NCI-H187 treated with DMSO at 0.1 percent for 48 hours (cell line): Measurements from ENCODE around the gene MS4A15.
"Not testable (repeated sequence)": the region's sequence is repeated elsewhere in the genome, so short reads cannot be mapped to it uniquely, and the experiment has no call there.

Experiments used
- DNase-seq: peaks from one replicate; lab custom pipeline; 2025; lab: John Stamatoyannopoulos, UW

MS4A15 gene

GRCh38 chr11:60754887-60755286 lies 1.8 kb upstream of the MS4A15 start:
- DNase-seq: no peak

GRCh38 chr11:60757231-60757800 lies 649 bp downstream of the MS4A15 start:
- DNase-seq: no peak

DNA sequence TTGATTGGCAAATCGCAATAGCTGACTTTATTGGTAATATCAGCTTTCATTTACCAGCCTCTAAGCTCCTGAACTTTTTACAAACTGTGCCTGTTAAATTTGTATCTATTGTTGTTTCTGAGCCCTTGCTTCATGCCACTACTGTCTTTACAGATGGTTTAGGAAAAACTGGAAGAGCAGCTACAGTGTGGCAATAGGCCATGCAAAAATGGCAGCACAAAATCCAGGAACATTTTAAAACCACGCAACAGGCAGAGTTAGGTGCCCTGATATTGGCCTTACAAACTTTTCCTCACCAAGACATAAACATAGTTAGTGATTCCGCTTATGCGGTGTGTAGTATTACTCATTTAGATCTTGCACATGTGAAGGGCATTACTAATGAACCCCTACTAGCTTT lies 2.0 kb downstream of the MS4A15 start:
- not testable (repeated sequence) for DNase-seq

- not testable (repeated sequence) for DNase-seq
These were observed 3.0 kb downstream of the MS4A15 start for GRCh38 chr11:60759438-60760225.

DNA sequence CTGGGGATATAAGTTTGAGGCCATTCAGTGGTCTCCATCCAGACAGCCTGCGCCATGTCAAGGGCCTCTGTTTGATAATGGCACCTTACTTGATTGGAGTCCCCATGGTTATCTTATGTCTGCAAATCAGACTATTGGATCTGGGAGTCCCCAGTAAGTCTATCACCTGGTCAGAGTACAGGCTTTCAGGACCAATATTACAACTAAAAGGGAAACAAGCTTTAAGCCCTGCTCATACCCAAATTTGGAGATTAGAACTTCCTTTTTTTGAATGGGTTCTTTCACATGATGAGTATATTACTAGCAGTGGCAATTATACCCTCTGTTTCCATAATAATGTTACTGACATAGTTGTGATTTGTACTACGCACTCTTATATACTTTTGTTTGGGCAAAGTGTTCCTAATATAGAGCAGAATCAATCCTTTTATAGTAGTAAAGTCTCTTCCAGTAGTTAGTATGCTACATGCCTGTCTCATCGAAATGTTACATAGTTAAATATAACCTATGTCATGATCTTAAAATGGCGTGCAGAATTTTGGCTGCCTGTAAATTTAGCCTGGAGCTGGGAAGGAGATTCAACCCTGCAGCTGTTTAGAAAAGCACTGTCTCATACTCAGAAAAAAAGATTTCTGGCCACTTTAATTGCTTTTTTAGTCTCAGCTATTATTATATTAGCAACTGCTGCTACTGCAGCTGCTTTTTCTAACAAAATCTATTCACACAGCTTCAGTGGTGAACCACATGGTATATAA lies 4.9 kb downstream of the MS4A15 start:
- DNase-seq: no peak

DNA sequence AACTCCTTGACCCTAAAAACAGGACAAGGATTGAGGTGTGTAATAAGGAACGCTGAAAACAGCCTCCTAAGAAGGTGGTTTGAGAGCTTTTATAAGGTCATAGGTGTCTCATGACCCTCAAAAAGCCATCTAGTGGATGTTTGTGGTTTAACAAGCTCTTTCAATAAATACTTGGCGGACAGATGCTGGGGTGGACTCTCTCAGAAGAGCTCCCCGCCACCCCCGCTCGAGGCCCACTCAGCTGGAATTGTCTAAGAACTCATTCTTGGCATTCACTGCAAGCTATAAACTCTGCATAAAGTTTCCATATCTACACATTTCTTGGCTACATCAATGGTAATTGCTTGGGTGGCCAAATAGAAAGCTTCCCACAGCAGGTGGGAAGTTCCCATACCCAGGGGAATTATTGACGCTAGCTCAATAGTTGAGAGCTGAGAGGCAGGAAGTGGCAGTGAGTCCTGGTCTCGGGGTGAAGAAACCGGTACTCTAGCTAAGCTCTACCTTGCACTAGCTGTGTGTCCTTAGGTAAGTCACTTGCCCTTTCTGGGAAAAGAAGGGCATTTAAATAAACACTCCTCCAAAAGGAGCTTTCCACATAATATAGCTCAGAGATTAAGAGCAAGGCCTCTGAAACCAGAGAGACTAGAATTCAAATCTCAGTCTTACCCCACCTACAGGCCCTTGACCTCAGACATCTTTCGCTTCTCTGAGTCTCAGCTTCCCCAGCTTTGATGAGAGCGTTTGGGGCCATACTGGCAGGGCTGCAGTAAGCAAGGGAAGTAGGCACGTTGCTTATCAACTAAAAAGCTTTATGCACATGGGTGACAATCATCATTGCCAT lies 6.4 kb downstream of the MS4A15 start:
- no peak for DNase-seq

DNA sequence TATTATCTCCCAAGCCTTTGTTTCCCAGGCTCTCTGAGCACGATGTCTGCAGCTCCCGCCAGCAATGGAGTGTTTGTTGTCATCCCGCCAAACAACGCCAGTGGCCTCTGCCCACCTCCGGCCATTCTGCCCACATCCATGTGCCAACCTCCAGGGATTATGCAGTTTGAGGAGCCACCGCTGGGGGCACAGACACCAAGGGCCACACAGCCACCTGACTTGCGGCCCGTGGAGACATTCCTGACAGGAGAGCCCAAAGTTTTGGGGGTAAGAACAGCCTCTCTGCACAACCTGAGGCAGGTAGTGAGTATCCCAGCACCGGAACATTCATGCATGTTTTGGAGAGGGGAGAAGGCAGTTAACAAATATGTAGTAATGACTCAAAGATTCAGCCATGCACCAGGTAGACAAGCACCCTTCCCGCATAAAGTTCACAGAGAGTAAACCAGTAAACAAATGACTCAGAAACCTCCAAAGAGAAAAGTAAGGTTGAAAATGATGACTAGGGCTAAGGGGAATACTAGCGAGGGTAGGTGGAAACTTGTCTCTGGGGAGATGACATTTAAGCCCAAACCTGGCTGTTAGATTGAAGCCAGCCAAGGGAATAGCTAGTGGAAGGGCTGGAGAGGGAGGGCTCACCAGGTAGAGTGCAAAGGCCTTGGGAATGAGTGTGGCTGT lies 7.2 kb downstream of the MS4A15 start:
- no peak for DNase-seq

DNA sequence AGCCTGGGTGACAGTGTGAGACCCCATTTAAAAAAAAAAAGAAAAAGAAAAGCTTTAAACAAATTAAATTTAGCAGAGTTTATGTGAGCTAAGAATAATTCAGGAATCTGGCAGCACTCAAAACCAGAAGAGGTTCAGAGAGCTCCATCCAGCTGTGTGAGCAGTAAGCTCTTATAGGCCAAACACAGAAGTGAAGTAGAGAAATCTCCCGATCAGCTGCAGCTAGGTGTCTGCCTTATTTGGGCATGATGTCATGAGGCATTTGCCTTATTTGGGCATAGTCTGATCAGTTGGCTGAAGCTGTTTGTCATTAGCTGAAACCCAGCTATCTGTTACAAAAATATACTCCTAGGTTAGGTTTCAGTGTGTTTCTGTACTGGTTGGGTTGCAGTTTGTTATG lies 8.2 kb downstream of the MS4A15 start:
- DNase-seq: no peak

DNA sequence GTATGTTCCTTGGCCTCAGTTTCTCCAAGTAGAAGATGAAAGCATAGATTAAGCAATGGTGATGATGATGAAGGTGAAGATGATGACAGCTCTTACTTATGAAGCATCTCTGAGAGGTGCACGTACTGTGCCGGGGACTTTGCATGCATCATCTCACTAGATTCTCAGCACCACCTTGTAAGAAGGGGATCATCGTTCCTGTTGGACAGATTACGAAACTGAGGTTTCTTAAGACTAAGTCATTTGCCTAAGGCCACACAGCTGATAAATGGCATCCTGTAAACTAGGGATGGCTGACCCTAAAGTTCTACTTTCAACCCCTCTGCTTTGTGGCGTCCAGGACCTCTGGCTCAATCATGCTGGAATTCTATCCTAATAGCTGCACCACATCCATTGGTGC lies 8.7 kb downstream of the MS4A15 start:
- no peak for DNase-seq

- DNase-seq: no peak
These were observed 9.9 kb downstream of the MS4A15 start for GRCh38 chr11:60766547-60766946.

DNA sequence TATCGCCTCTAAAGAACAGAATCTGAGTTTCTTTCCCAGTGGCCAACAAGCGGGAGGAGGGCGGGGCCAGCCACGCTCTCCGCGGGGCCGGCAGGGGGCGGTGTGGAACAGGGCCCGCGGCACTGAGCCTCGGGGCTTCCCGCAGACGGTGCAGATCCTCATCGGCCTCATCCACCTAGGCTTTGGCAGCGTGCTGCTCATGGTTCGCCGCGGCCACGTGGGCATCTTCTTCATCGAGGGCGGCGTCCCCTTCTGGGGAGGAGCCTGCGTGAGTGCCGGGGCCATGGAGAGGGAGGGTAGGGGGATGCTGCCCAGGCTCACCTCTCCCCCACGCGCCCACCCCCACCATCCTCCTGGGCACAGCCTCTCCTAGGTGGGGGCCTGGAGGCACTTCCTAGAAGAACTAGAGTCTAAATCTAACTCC lies 10.7 kb downstream of the MS4A15 start:
- no peak for DNase-seq

- DNase-seq: no peak
These were observed 11.5 kb downstream of the MS4A15 start for GRCh38 chr11:60768202-60768601.

DNA sequence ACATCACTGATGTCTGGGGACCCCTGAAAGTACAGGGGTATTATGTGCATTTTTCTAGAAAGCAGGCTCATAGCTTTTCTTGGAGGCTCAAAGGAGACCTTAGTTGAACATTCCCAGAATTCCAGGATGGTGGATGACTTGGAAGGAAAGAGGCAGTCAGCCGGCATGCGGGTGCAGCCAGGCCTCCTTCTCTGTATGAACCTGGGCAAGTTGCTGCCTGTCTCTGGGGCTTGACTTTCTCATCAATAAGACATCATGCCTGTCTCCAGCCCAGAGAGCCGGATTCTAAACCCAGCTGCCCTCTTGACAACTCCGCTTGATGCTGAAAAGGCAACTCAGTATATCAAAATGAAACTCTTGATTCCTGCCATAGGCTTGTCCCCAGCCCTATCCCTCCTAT lies 12.6 kb downstream of the MS4A15 start:
- DNase-seq: no peak

DNA sequence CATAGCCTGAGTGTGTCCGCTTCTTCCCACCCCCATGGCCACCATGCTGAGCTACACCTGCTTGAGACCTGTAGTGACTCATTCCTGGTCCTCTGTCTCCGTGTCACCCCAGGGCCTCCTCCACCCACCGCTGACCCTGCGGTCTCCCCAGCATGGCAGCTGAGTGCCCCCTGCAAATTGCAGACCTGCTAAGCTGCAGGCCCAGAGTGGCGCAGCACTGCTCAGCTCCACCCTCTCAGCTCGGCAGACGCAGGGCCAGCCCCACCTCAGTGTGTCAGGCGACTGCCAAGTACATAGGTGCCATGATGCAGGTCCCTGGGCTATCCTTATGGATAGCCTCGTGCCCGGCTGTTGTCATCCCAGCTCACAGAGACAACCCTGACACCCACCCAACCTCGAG lies 13.1 kb downstream of the MS4A15 start:
- DNase-seq: no peak

GRCh38 chr11:60771146-60771545 lies 14.5 kb downstream of the MS4A15 start:
- DNase-seq: no peak

DNA sequence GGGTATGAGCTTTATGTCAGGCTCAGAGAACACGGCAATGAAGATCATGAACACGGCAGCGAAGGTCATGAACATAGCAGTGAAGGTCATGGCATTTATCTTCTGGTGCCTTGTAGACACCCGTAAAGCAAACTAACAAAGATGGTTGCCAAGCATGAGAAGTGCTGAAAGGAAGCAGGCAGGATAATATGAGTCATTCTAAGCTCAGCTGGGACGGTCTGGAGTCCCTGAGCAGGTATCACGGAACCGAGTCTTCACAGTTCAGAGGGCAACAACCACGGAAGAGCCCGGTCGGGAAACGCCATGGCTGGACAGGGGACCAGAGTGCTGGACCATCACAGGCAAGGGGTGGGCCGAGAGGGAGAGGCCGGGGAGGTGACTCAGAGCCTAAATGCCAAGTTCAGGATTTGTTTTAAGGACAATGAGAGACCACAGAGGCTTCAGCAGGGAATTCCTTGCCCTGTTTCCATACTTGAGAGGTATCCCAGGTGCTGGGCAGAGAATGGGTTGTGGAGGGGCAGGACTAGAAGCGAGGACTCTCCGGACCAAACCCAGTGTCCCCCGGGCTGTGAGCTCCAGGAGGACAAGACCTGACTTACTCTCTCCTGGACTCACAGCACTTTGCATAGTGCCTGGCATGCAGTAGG lies 15.3 kb downstream of the MS4A15 start:
- DNase-seq: no peak

- no peak for DNase-seq
These were observed 16.0 kb downstream of the MS4A15 start for GRCh38 chr11:60772666-60773065.

GRCh38 chr11:60774726-60775125 lies 18.1 kb downstream of the MS4A15 start:
- no peak for DNase-seq

GRCh38 chr11:60775420-60775961 lies 18.8 kb downstream of the MS4A15 start:
- peak; percentile 21 for DNase-seq

DNA sequence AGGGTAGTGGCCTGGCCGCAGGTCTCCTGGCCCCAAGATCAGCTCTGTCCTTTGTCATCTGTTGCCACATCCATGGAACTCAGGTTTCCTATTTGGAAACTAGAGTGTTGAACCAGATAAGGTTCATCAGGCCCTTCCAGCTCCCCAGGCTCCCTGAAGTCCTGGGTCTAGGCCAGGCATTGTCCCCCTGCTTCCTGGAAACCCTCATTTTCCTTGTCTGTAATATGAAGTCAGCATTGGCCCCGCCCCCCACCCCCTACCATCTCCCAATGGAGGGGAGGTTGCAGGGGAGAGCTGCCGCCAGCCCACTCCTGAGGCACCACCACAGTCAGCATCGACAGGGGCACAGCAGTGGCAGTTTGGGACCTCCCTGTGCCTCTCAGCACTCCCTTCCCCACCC lies 19.5 kb downstream of the MS4A15 start:
- DNase-seq: no peak

- no peak for DNase-seq
These were observed 20.4 kb downstream of the MS4A15 start for GRCh38 chr11:60777106-60777505.
